Cerebellar cortex (tissue), 1 donor: ENCODE measurements around the gene SLC1A4.
"Not testable (repeated sequence)": the region's sequence is repeated elsewhere in the genome, so short reads cannot be mapped to it uniquely, and the experiment has no call there.

Experiments used
- DNase-seq: peaks from one replicate; pipeline ENCODE4 v3.0.0-alpha.2; 2015; ENCODE audit warnings: low spot score

SLC1A4 gene

DNA sequence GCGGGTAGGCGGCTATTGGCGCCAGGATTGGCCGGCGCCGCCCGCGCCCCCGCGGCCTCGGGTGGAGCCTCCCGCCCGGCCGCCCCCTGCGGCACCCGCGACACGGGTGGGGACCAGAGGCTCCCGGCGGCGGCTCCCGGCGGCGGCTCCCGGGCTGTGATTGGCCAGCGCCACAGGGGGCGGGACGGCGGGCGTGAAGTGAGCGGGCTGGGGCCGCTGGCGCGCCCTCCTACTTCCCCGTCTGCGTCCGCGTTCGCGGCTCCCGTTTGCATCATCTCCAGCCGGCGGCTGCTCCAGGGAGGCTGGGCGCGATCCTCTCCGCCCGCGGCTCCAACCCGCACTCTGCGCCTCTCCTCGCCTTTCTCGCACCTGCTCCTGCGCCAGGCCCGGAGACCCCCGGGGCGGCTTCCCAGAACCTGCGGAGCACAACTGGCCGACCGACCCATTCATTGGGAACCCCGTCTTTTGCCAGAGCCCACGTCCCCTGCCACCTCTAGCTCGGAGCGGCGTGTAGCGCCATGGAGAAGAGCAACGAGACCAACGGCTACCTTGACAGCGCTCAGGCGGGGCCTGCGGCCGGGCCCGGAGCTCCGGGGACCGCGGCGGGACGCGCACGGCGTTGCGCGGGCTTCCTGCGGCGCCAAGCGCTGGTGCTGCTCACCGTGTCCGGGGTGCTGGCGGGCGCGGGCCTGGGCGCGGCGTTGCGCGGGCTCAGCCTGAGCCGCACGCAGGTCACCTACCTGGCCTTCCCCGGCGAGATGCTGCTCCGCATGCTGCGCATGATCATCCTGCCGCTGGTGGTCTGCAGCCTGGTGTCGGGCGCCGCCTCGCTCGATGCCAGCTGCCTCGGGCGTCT, at the start of gene SLC1A4:
Gene SLC1A4, plus strand, starts transcription at position 274 of the 856 bp plus-strand sequence. Its CDS starts 245 bp downstream, at position 519.
- peak; percentile 66 for DNase-seq

DNA sequence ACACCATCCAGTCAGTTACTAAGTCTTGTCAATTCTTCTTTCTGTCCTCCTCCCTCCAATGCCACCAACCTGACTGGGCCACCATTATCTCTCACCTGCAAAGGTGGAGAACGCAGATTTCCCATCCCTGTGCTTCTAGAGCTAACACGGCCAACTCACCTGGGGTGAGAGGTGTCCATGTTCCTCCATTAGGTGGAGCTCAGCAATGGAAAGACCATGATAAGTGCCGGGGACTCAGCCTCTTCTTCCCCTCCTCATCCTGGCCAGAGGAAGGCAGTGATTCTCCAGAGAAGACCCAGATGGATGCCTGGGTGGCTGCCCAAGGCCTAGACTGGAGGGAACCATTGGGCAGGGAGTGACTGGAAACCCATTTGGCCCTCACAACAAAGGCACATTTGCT, 48.1 kb upstream of the SLC1A4 start:
- no peak for DNase-seq

DNA sequence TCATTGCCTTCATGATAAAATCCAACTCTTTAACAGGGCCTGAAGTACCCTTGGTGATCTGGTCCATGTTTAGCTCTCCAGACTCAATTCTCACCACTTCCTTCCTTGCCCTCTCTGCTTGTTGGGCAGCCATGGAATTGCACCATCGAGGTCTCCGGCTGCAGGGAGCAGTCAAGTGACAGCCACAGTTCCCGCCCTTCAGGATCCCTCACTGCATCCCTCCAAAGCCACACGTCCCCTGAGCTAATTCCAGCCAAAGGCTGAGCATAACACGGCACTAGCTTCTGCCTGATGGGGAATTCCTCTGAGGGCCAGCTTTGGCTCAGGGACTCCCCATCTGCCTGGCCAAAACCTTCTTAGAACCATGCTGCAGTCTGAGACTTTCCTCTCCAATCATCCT, 47.4 kb upstream of the SLC1A4 start:
- DNase-seq = no peak

DNA sequence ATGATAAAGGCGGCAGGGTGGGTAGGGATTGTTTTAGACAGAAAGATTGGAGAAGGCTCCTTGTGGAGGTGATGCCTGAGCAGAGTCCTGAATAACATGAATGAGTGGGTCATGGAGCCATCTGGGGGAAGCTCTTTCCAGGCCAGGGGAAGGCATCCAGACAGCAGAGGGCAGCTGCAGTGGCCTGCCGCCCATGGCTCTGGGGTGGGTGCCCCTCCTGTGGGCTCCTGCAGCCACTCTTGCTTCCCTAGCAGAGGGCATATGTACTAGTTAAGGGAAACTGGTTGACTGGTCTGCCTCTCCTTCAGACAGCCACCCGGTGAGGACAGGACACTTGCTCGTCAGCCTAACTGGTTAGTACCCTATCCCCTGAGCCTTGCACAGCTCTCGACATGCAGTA, 46.5 kb upstream of the SLC1A4 start:
- DNase-seq = no peak

DNA sequence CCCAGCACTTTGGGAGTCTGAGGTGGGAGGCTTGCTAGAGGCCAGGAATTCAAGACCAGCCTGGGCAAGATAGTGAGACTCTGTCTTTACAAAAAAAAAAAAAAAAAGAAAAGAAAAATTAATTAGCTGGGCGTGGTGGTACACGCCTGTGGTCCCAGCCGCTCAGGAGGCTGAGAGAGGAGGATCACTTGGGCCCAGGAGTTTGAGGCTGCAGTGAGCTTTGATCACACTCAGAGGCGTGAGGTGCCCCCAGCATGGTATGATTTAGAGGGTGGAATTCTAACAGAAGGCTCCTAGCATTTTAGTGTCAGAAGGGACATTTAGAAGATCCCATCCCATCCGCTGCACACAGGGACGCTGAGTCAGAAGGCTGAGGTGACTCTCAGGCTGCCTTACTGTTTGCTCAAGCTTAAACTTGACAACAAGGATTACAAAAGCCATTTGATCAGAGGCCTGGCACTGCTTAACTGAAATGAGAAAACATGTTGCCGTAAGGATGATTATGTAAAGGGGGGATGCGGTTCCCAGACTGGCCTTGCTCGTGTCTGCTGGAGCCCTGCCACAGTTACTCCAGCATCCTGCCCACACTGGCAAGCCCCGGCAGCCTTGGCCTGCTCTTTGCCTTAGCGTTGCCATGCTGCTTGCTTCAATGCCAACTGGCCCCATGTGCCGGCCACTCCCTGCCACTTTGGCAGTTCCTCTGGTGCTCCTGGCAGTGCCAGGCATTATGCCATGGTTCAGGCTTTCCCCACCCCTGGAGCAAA, 45.6 kb upstream of the SLC1A4 start:
- DNase-seq = peak; percentile 97

DNA sequence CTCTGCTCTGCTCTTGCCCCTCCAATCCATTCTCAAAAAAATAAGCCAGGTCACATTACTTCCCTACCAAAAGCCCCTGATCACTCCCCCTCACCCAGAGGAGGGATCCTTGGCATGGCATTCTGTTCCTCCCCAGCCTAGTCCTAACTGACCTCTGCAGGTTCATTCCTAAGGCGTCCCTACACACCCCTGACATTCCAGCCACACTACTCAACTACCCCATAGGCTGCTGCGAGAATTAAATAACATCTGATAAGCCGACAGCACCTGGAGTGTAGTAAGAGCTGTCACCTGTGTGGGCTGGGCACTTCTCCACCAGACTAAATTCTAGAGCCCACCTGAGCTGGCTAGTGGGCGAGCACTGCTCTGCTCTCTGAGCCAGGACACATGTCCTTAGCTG, 44.7 kb upstream of the SLC1A4 start:
- DNase-seq = no peak

DNA sequence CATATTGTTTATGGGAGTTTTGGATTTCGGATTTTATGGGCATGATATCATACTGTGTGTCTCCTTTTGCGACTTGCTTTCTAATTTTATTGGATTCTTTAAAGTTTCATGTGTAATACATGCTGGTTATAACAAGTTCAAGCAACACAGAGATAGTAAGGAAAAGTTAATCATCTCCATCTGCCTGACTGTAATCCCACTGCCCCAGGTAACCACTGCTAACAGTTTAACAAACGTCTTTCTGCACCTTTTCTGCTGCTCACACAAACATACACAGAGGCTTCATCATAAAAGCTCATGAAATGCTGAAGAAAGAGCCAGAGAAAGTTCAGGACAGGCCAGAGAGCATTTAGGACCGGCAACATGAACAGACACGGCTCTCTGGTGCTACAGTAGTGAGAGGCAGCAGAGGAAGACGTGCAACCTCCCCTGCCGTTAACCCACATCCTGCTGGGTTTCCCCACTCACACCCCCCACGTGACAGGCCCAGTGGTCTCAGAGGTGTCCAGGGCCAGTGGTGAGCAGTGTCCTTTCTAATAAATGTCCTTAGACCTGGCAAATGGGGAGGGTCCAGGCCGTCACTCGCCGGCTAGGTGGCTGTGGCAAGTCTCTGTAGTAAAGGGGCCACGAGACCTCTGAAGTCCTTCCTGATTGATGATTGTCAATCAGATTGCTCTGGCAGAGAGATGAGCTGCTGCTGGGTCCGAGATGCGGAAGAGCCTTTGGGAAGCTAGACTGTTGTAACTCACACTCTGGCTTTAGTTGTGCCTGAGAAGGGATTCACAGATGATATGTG, 43.0 kb upstream of the SLC1A4 start:
- DNase-seq = no peak

DNA sequence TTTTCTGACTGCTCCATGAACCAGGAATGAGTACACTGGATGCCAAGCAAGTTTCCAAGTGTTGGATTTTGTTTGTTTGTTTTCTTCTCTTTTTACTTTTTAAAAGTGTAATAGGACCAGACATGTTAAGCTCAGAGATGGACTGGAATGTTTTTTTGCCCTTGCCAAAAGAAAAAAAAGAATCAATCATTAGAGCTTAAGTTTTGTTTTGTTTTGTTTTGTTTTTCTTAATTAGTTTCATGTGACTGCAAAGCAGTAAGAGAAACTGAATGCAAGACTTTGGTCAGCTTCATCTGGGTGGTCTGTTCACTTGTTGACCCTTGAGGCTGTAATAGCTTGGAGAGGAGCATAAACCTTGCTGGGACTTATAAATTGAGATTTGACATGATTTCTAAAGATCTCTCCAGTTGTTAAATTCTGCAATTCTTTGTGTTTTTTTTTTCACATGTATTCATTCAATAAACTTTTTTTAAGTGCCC, 42.4 kb upstream of the SLC1A4 start:
- DNase-seq = no peak

DNA sequence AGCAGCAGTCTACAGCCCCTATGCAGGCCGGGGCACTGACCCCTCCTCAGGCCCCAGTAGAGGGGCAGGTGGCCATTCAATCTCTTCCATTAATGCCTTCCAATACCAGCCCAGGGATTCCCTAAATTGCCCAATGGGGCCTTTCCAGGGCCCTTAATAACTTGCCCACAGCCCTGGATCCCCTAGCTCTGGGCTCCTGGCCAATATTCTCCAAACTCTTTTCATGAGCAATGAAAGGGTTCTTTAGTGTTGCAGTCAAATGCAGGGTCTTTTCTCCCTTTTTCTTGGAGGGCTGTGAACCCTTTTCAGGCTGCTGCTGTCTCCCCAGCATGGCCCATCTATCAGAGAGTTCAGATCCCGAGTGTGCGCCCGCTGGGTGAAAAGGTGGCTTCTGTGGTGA, 41.3 kb upstream of the SLC1A4 start:
- no peak for DNase-seq

DNA sequence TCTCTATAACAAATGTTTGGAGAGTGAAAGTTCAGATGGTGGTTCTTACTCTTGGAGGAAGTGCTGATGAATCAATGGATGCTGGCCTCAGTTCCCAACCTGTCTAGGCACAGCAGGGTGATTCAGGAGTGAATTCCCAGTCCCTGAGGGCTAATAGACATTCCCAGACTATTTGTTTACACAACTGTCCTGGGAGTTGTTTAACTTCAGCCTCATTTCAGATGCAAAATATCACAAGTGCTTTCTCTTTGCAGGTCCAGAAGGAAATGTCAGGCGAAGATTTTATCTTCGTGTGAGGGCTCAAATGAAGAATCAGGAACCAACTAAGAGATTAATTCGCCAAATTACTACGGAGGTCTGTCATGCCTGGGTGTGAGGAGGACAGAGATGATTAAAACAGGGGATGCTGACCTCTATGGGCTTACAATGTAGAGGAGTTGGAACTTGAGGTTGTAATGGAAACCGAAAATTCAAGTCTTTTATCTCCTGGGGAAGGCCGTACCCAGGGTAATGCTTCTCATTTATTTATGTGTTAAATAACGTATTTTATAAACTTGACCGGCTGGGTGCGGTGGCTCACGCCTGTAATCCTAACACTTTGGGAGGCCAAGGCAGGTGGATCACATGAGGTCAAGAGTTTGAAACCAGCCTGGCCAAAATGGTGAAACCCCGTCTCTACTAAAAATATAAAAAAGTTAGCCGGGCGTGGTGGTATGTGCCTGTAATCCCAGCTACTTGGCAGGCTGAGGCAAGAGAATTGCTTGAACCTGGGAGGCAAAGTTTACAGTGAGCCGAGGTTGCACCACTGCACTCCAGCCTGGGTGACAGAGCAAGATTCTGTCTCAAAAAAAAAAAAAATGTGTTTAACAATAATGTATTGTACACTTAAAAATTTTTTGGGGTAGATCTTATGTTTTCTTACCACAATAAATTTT, 38.7 kb upstream of the SLC1A4 start:
- DNase-seq = no peak

DNA sequence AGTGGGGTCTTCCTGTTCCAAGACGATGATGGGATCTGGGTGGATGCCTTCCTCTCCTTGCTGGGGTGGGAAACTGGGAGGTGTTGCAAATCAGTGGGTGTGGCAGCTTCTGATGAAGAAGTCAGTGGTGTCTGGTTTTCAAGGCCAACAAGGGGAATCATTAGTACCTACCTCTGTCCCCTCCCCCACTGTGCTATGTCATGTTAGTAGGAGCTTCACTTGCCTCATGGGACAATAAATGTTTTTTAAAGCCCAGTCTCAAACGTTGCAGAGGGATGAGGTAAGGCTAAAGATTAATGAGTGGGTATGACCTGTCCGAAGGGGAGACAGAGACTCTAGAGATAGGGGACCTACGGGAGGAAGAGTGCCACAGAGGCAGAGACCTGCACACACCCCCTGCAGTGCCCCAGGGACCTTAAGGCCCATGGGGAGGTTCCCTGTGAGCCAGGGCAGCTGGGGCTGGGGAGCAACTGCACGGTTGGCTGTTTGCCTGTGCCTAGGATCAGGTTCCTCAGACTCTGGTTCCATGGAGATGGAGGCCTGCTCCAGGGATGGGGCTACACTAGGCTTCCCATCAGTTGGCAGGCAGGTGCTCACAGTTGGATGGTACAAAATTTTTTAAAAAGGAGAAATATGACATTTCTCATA, 37.8 kb upstream of the SLC1A4 start:
- no peak for DNase-seq

DNA sequence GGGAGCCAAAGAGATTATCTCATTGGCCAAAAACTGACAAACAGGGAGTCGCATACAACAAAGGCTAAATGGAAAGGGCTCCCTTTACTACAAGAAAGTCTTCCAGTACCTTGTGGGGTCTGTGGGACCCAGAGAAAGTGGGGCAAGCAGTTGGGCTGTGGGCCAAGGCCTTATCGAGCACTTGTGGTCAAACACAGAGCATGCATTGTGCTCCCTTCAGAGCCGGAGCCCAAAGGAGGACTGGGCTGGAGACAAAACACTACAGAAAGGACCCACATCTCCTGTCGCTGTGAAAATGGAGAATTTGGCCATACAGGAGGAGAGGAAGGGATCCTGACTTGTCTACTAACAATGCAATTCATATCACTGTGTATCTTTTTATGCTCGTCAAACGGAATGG, 37.1 kb upstream of the SLC1A4 start:
- no peak for DNase-seq

DNA sequence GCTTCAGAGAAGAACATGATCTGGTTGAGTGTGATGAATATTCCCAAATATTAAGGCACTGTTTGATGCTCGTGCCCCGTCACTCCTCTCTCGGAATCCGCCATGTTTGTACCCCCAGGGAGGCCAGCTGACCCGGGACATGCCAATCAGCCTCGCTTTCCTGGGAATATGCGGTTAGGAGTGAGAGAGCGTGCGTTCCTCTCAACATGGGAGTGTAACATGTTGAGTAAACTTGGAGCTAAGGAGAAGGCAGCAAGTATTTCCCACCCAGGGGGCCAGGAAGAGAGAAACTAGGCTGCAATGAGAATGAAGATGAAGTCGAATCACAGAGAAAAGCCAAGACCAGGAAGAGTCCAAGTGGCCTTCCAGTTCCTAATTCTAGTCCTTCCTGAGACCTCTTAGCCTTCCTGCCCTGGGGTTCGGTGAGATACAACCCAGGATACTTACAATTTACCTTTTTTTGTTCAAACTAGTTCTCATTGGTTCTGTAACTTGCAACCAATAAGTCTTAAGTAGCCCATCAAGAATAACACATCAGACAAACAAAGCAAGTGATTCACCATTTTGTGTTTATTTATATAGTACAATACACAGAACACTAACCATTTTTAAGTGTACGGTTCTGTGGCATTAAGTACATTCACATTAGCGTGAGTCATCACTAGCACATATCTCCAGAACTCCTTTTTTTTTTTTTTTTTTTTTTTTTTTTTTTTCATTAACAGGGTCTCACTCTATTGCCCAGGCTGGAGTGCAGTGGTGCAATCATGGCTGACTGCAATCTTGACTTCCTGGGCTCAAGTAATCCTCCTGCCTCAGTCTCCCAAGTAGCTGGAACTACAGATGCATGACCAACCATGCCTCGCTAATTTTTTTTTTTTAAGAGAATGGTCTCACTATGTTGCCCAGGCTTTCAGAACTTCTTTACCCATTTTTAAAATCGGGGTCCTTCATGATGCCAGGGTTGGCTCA, 36.4 kb upstream of the SLC1A4 start:
- DNase-seq = no peak

DNA sequence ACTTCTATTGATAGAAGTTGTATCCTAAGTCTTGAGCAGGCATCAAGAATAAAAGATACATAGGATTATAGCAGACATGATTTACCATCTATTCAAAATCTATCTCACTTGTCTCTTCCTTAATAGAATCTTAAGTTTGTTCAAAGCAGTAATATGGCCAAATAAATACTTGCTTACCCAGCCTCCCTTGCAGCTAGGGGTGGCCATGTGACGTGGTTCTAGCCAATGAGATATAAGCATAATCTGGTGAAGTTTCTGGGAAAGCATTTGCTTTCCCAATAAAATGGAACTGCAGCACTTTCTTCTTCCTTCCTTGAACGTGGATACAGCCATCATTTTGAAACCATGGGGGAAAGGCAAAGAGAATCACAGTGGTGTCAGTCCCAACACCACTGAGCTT, 33.7 kb upstream of the SLC1A4 start:
- no peak for DNase-seq

DNA sequence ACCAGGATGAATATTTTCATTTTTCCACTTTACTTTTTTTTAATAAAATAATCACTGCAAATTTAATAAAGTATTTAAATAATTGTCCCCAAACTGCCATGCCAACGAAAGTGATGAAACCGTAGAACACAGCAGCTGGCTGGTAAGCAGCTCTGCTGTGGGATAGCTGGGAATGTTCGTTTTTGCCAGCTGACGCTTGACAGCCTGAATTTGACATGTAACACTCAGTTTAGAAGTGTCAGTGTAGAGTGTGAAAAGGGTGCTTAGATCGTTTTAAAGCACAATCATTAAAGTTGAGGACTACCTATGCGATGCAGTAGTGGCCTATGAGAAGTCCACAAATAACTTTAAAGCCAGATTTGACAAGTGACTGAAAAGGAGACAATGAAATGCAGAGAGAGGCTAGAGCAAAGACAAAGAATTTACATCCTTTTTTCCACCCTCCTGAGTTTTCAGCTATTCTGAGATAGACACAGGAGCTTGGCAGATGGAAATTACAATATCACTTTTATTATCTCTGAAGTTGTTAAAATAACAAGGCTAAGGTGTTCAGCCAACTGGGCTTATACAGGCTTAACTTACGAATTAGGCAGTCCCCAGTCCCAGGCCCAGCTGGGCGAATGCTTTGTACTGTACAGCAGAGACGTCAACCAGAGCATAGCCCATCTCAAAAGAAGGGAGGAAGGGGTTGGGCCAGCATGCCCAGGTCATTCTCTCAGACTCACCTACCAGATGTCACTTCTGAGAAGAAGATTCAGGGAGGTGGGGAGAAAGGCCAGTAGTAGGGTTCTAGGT, 31.9 kb upstream of the SLC1A4 start:
- no peak for DNase-seq

DNA sequence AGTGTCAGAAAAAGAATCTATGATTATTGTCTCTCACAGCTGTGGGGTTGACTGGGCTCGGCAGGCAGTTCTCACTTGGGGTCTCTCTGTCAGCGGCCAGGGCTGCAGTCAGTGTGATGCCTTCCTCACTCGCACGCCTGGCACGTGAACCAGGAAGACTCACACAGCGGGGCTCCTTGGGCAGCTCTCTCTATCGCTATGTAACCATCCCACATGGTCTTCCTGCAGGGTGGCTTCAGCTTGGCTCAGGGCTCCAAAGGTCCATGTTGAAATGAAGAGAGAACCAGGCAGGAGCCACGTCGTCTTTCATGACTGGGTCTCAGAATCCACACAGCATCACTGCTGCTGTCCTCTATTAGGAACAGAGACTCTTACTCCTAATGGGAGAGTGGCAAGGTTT, 30.6 kb upstream of the SLC1A4 start:
- peak; percentile 60 for DNase-seq

DNA sequence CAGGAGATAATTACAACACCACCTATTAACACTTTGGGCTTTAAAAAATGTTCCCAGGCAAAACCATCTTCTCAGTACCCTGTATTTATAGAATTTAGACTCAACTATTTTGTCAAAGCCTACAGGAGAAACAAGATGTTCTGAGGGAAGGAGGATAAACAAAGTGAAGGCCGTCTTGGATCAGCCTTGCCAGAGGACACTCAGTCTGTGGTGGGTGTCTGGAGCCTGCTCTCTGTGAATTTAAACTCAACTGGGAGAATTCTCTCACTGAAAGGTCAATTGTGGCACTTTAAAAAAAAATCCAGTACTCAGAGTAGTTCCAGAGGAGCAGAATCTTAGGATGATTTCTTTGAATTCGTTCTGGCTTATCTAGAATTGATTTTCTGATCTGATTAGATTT, 28.4 kb upstream of the SLC1A4 start:
- DNase-seq = no peak

DNA sequence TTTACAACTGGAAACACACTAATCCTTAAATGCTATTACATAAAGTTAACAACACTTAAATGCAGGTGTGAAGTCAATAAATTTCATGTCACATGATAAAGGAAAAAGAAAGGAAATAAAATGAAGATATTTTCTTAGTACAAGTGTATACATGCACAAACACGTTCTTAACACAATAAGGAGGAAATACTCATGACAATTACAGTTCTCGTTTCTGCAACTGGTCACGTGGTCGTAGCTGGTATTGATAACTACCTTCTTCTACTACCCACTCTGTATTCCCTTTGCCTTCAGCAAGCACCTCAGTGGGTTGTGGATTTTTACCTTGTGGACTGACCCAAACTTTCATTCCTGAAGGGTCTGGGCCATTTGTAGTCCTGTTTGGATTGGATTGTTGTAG, 26.1 kb upstream of the SLC1A4 start:
- DNase-seq = not testable (repeated sequence)

DNA sequence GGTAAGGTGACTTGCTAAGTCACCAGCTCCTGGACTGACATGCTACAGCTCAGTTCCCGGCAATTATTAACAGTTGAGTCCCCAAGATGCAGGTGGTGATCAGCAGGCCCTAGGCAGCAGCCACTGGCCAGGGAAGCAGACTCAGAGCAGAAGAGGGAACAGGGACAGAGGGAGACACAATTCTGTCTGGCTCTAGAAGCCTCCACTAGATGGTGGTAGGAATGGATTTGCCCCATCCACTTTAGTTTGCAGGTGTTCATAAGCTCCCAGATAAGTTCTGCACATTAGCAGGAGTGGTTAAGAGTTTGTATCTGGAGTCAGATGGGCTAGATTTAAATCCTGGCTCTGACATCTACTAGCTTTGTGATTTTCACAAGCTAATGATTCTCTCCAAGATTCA, 25.5 kb upstream of the SLC1A4 start:
- DNase-seq = no peak
